Endothelial cell of umbilical vein (primary cell): ENCODE measurements around the gene BBC3. TPM values are rescaled to one million over a fixed set of nuclear protein-coding genes. Genes with fewer than 3 reads are reported as not detected.

Experiments used
- BruUV-seq: library from RNA; stranded (reverse); fragments of 400-500 nt; replicated peaks from 2 replicates; lab custom pipeline; 2021; lab: Mats Ljungman, UMichigan
- CTCF ChIA-PET: fragments of 300-600, 350-600 bp; sonication (Branson Sonifier 250); formaldehyde crosslinking; loops from one replicate; lab custom pipeline; 2021; ENCODE audit warnings: antibody characterized with exemption, inconsistent platforms; lab: Charles Lee
- POLR2A ChIA-PET: fragments of 300-600, 350-600 bp; sonication (Branson Sonifier 250); formaldehyde crosslinking; loops from one replicate; lab custom pipeline; 2021; ENCODE audit warnings: antibody characterized with exemption, inconsistent platforms; lab: Charles Lee
- DNase-seq: peaks from one replicate; pipeline ENCODE4 v3.0.0-alpha.2; 2011; ENCODE audit warnings: low read depth, low spot score
- FAIRE-seq: peaks from 2 replicates; lab custom pipeline; 2011; peaks lifted over from hg19 to GRCh38; lab: Jason Lieb, UNC
- H2AFZ ChIP-seq: 2 replicates; pipeline ENCODE4 v1.6.0; 2012; ENCODE audit warnings: low read depth, low read length, control low read depth, inconsistent platforms
- H3K27ac ChIP-seq: 2 replicates; pipeline ENCODE4 v1.5.1; 2011; ENCODE audit warnings: low read depth, mild to moderate bottlenecking, control low read depth, low read length, moderate library complexity; ENCODE audit not compliant: insufficient read depth
- H3K27me3 ChIP-seq, 2 experiments: 2 replicates each; pipeline versions ENCODE4 v1.6.0 to v1.6.1; 2011; ENCODE audit warnings: low read length in 2 of 2, mixed read lengths in 1 of 2; ENCODE audit not compliant: control insufficient read depth in 2 of 2, insufficient read depth in 2 of 2
- H3K36me3 ChIP-seq, 2 experiments: 2 replicates in 1 of 2; 3 replicates in 1 of 2; pipeline ENCODE4 v1.5.1; 2011; ENCODE audit warnings: low read length in 2 of 2, mild to moderate bottlenecking in 1 of 2, moderate library complexity in 1 of 2; ENCODE audit not compliant: control insufficient read depth in 2 of 2, insufficient read depth in 2 of 2; ENCODE audit errors: extremely low read depth in 1 of 2
- H3K4me1 ChIP-seq: 3 replicates; pipeline ENCODE4 v1.5.1; 2011; ENCODE audit warnings: mild to moderate bottlenecking, low read length; ENCODE audit not compliant: control insufficient read depth, insufficient read depth; ENCODE audit errors: extremely low read depth
- H3K4me2 ChIP-seq: 2 replicates; pipeline ENCODE4 v1.6.1; 2011; ENCODE audit warnings: low read length, control low read depth, mixed read lengths; ENCODE audit not compliant: insufficient read depth
- H3K4me3 ChIP-seq, 3 experiments: fragments of 200-600 bp in 1 of 3; sonication (generic), shearing (Covaris generic) in 1 of 3; replicated peaks in 1 of 3; 2 replicates each; pipeline ENCODE4 v1.5.1; 2011 to 2016; ENCODE audit warnings: control low read depth in 3 of 3, low read length in 3 of 3, mild to moderate bottlenecking in 2 of 3, inconsistent platforms in 1 of 3, low read depth in 1 of 3, moderate library complexity in 1 of 3; ENCODE audit not compliant: insufficient read depth in 1 of 3
- H3K79me2 ChIP-seq: 2 replicates; pipeline ENCODE4 v1.6.0; 2012; ENCODE audit warnings: low read length, inconsistent platforms; ENCODE audit not compliant: control insufficient read depth, insufficient read depth
- H3K9ac ChIP-seq: replicated peaks from 2 replicates; pipeline ENCODE3; 2011; ENCODE audit warnings: low read length, control low read depth; ENCODE audit not compliant: insufficient read depth; ENCODE audit errors: extremely low read depth
- H3K9me1 ChIP-seq: replicated peaks from 3 replicates; pipeline ENCODE4 v1.6.0; 2011; ENCODE audit warnings: mild to moderate bottlenecking, low read length; ENCODE audit not compliant: control insufficient read depth, insufficient read depth; ENCODE audit errors: extremely low read depth
- H3K9me3 ChIP-seq: replicated peaks from 2 replicates; pipeline ENCODE4 v1.5.1; 2012; ENCODE audit warnings: low read length, inconsistent platforms; ENCODE audit not compliant: control insufficient read depth, insufficient read depth
- H4K20me1 ChIP-seq: replicated peaks from 2 replicates; pipeline ENCODE3; 2011; ENCODE audit warnings: mild to moderate bottlenecking, low read length; ENCODE audit not compliant: control insufficient read depth, insufficient read depth; ENCODE audit errors: extremely low read depth
- EZH2 ChIP-seq: IDR thresholded peaks from 2 replicates; pipeline ENCODE4 v1.6.1; 2012; ENCODE audit warnings: borderline replicate concordance, low read depth, mild to moderate bottlenecking, moderate library complexity, low read length, inconsistent platforms; ENCODE audit not compliant: severe bottlenecking
- FOS ChIP-seq: IDR thresholded peaks from 2 replicates; pipeline ENCODE4 v1.6.1; 2011; ENCODE audit warnings: mild to moderate bottlenecking, low read length, moderate library complexity, borderline replicate concordance; ENCODE audit not compliant: insufficient read depth
- GATA2 ChIP-seq: IDR thresholded peaks from 2 replicates; pipeline ENCODE4 v1.7.0; 2011; ENCODE audit warnings: low read depth, mild to moderate bottlenecking, moderate library complexity, mixed read lengths, low read length; ENCODE audit not compliant: insufficient read length, insufficient read depth
- JUN ChIP-seq: IDR thresholded peaks from 2 replicates; pipeline ENCODE4 v1.6.1; 2011; ENCODE audit warnings: borderline replicate concordance, low read depth; ENCODE audit not compliant: insufficient read length, insufficient read depth
- MYC ChIP-seq: IDR thresholded peaks from one replicate; pipeline ENCODE4 v1.6.1; 2011; ENCODE audit warnings: mild to moderate bottlenecking, low read depth, low read length
- POLR2A ChIP-seq: IDR thresholded peaks from 2 replicates; pipeline ENCODE4 v1.6.1; 2012; ENCODE audit warnings: low read depth, mild to moderate bottlenecking, control low read depth, low read length
- POLR2AphosphoS5 ChIP-seq: IDR thresholded peaks from 2 replicates; pipeline ENCODE4 v1.6.1; 2012; ENCODE audit warnings: low read depth, mild to moderate bottlenecking, control low read depth, low read length, moderate library complexity; ENCODE audit not compliant: insufficient read depth
- dilution Hi-C: fragments of 300-500 bp; cut with MboI; formaldehyde crosslinking; loops from one replicate; pipeline ENCODE4 v1.15.0; 2019; ENCODE audit warnings: low sequenced_read_pairs; ENCODE audit not compliant: extremely low pct_ligation_motif_present
- intact Hi-C: fragments of 100-400 bp; cut with micrococcal nuclease; formaldehyde crosslinking; loops from one replicate; pipeline ENCODE4 v1.10.0; 2022
- polyA plus RNA-seq, 4 experiments: library from polyadenylated mRNA; depleted of rRNA in 3 of 4; stranded (reverse) in 3 of 4; unstranded in 1 of 4; fragments of >200 nt; gene quantifications; 2 replicates each; pipeline versions ENCODE4 v1.2.1 to v1.2.3, GENCODE V29; 2011 to 2012; ENCODE audit warnings: missing spikeins in 1 of 4
- total RNA-seq: library from RNA; stranded (reverse); gene quantifications from 2 replicates; pipeline ENCODE4 v1.2.3, GENCODE V29; 2021
- TF ChIP-seq, protein P1 (sequence below): IDR thresholded peaks from 2 replicates; pipeline ENCODE4 v1.6.1; 2011; ENCODE audit not compliant: insufficient read depth, insufficient read length
- TF ChIP-seq, protein P2 (sequence below), 2 donors: IDR thresholded peaks; 1 replicate in 1 of 2; 2 replicates in 1 of 2; pipeline ENCODE4 v1.5.1; 2011; ENCODE audit warnings: low read length in 2 of 2, mild to moderate bottlenecking in 2 of 2, moderate library complexity in 2 of 2, control low read depth in 1 of 2, inconsistent platforms in 1 of 2, low read depth in 1 of 2; ENCODE audit not compliant: insufficient read depth in 1 of 2; ENCODE audit errors: extremely low read depth in 1 of 2

The BBC3 gene
- total and polyA plus RNA-seq, 2 donors (not counting 3 experiments of a cell fraction or from before 2014, with no cell fraction given), result 11.3 to 35.7 TPM

DNA sequence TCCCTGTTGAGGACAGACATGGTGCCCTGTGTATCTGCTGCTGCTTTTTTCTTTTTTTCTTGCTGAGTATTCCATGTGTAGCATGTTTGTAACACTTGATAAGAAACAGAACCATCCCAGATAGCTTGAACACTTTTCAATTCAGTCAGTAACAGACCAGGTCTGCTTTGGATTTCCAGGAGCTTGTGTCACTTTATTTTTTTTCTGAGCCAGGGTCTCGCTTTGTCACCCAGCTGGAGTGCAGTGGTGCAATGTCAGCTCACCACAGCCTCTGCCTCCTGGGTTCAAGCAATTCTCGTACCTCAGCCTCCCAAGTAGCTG, 43.7 kb downstream of the BBC3 start:
- BruUV-seq, result no TSS peak

More for the DNA sequence above, 43.7 kb downstream of the BBC3 start:
- DNase-seq (no peak), FAIRE-seq (no peak)
- no peak overlapping the region for H3K4me3 ChIP-seq
- H3K79me2 ChIP-seq, result peaks cover 34% of the 10 kb centered on the region
- H3K4me1 ChIP-seq, result peaks cover 23% of the 10 kb centered on the region
- H3K9me3 ChIP-seq, result no peaks in the 10 kb centered on the region
- POLR2A ChIA-PET, result no interaction called here
- H4K20me1 ChIP-seq, result no peaks in the 10 kb centered on the region
- CTCF ChIA-PET, result interaction anchor here (1.4 to 2.3 kb wide), 5 partner anchors 9 to 57 kb away, joined by 4 to 9 read pairs (median 4); no protein-coding TSS in a partner anchor
- no peaks in the 10 kb centered on the region for H3K27me3 ChIP-seq
- no peaks in the 10 kb centered on the region for H3K9me1 ChIP-seq
- H3K27ac ChIP-seq, result no peak overlapping the region
- intact Hi-C loops, result no loop called here
- no peak overlapping the region for H3K9ac ChIP-seq
- H3K36me3 ChIP-seq, result peaks cover 4 to 6% of the 10 kb centered on the region in 2 experiments
- dilution Hi-C loops, result no loop called here
- TF ChIP-seq FOS (no peak), GATA2 (no peak), MYC (no peak), JUN (no peak), EZH2 (no peak), POLR2AphosphoS5 (no peak), POLR2A (no peak)
- TF ChIP-seq, protein P1, sequence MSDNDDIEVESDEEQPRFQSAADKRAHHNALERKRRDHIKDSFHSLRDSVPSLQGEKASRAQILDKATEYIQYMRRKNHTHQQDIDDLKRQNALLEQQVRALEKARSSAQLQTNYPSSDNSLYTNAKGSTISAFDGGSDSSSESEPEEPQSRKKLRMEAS, result no peak
- TF ChIP-seq, protein P2, sequence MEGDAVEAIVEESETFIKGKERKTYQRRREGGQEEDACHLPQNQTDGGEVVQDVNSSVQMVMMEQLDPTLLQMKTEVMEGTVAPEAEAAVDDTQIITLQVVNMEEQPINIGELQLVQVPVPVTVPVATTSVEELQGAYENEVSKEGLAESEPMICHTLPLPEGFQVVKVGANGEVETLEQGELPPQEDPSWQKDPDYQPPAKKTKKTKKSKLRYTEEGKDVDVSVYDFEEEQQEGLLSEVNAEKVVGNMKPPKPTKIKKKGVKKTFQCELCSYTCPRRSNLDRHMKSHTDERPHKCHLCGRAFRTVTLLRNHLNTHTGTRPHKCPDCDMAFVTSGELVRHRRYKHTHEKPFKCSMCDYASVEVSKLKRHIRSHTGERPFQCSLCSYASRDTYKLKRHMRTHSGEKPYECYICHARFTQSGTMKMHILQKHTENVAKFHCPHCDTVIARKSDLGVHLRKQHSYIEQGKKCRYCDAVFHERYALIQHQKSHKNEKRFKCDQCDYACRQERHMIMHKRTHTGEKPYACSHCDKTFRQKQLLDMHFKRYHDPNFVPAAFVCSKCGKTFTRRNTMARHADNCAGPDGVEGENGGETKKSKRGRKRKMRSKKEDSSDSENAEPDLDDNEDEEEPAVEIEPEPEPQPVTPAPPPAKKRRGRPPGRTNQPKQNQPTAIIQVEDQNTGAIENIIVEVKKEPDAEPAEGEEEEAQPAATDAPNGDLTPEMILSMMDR (IDR thresholded peaks at IDR 0.05; ENCODE audit: extremely low read depth in 1 of 2, insufficient read depth in 1 of 2, low read depth in 1 of 2, low read length in 2 of 2), result no peak
- no peak overlapping the region for H3K4me2 ChIP-seq
- H2AFZ ChIP-seq, result no peak overlapping the region
